WTC11 (cell line): ENCODE data around the gene KIAA0232.

ENCODE experiments used
- ETV6 ChIP-seq: sonication (generic); formaldehyde crosslinking; IDR thresholded peaks from 2 replicates; pipeline ENCODE4 v1.8.1; 2022; ENCODE audit warnings: mild to moderate bottlenecking, missing genetic modification reagents
- NFYB ChIP-seq: sonication (generic); formaldehyde crosslinking; conservative IDR thresholded peaks from 2 replicates; pipeline ENCODE4 v1.8.0; 2022; ENCODE audit warnings: low read depth, missing genetic modification reagents
- SP1 ChIP-seq: sonication (generic); formaldehyde crosslinking; conservative IDR thresholded peaks from 2 replicates; pipeline ENCODE4 v1.8.1; 2022; ENCODE audit warnings: missing genetic modification reagents
- ZNF416 ChIP-seq: fragments of 250-450 bp; sonication (Bioruptor Pico); IDR thresholded peaks from 2 replicates; pipeline ENCODE4 v1.9.0; 2021; ENCODE audit warnings: mild to moderate bottlenecking, inconsistent platforms
- TF ChIP-seq, protein P1 (sequence below): fragments of 200-600 bp; IDR thresholded peaks from 2 replicates; pipeline ENCODE4 v1.8.0; 2022; ENCODE audit warnings: antibody characterized with exemption

DNA sequence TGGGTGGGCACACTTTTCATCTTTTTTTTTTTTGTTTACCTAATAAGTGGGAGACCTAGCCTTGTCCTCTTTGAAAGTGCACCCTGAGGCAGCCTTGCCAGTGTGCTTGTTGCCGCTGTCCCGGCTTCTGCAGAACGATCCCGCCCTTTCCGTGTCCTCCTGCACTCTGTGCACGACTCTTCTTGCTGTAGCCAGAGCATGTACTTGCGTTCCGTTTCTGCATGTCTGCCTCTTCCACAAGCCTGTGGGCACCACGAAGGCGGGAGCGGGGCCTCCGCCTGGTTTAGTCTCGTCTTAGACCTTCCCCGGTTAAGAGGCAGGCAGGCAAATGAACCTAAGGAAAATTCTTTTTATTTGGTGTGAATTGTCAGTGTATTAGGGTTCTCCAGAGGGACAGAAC is 94.5 kb downstream of the KIAA0232 start:
- TF ChIP-seq ZNF416 (CRISPR knock-in tag) (no peak), NFYB (no peak), SP1 (CRISPR knock-in tag) (no peak), ETV6 (CRISPR knock-in tag) (no peak)
- TF ChIP-seq, protein P1, sequence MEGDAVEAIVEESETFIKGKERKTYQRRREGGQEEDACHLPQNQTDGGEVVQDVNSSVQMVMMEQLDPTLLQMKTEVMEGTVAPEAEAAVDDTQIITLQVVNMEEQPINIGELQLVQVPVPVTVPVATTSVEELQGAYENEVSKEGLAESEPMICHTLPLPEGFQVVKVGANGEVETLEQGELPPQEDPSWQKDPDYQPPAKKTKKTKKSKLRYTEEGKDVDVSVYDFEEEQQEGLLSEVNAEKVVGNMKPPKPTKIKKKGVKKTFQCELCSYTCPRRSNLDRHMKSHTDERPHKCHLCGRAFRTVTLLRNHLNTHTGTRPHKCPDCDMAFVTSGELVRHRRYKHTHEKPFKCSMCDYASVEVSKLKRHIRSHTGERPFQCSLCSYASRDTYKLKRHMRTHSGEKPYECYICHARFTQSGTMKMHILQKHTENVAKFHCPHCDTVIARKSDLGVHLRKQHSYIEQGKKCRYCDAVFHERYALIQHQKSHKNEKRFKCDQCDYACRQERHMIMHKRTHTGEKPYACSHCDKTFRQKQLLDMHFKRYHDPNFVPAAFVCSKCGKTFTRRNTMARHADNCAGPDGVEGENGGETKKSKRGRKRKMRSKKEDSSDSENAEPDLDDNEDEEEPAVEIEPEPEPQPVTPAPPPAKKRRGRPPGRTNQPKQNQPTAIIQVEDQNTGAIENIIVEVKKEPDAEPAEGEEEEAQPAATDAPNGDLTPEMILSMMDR: no peak
